Urinary bladder (tissue), 4 donors: ENCODE measurements around the gene MAP2K1. TPM values are rescaled to one million over a fixed set of nuclear protein-coding genes. Genes with fewer than 3 reads are reported as not detected.
"Not testable (repeated sequence)": the region's sequence is repeated elsewhere in the genome, so short reads cannot be mapped to it uniquely, and the experiment has no call there.

Experiments used
- DNase-seq: peaks from one replicate; pipeline ENCODE4 v3.0.0-alpha.2; 2015; ENCODE audit errors: extremely low spot score
- H3K27ac ChIP-seq: one replicate; pipeline ENCODE4 v1.5.1; 2013; ENCODE audit warnings: low read depth, mild to moderate bottlenecking, moderate library complexity
- H3K36me3 ChIP-seq: one replicate; pipeline ENCODE4 v1.6.1; 2013; ENCODE audit warnings: mild to moderate bottlenecking, moderate library complexity; ENCODE audit not compliant: insufficient read depth
- H3K4me1 ChIP-seq: one replicate; pipeline ENCODE4 v1.6.1; 2013; ENCODE audit warnings: mild to moderate bottlenecking, moderate library complexity; ENCODE audit not compliant: insufficient read depth
- H3K4me3 ChIP-seq: one replicate; pipeline ENCODE4 v1.5.1; 2013; ENCODE audit warnings: low read depth, low read length
- WGBS: extraction: QIAGEN DNeasy Blood & Tissue Kit; methylation state at CpG from one replicate; pipeline ENCODE4 v1.1.7; 2013; 5-methylcytosine and 5-hydroxymethylcytosine counted together
- polyA plus RNA-seq: library from polyadenylated mRNA; stranded (reverse); fragments of 200-250 nt; gene quantifications from one replicate; pipeline ENCODE4 v1.2.3, GENCODE V29; 2013
- total RNA-seq: library from RNA; depleted of rRNA; stranded (reverse); fragments of >200 nt; gene quantifications from one replicate; pipeline ENCODE4 v1.2.3, GENCODE V29; 2014
- donor health status: healthy with polysubstance abuse.
- donor health status: healthy.

The MAP2K1 gene
- total and polyA plus RNA-seq, 2 donors, result 17.8 to 44.1 TPM

DNA sequence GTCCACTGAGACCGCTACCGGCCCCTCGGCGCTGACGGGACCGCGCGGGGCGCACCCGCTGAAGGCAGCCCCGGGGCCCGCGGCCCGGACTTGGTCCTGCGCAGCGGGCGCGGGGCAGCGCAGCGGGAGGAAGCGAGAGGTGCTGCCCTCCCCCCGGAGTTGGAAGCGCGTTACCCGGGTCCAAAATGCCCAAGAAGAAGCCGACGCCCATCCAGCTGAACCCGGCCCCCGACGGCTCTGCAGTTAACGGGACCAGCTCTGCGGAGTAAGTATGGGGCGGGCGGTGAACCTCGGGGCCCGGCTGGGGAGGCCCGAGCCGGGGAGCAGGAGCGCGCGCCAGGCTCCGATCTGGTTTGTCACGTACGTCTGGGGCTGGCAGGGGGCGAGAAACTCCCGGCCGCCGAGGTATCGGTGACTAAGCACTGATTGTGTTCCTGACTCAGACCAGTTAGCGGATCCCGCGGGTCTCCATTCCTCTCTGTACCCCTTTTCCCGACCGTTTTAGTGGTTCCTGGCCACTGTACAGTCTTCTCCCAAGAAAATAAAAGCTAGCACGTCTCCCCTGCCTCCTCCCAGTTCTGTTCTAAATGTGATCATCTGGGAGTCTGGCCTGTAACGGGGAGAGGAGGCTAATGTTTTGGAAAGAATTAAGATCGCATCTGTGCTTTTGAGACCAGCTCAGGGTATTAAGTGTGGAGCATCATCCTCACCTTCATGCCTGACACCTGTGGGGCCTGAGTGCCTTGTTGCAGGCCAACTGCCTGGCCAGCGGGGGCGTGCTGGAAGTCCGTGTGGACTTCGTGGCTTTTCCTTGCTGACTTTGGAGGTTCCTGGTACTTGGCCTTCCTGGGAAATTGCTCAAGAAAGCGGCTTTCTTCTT lies 691 bp downstream of the MAP2K1 start:
- Histone ChIP-seq H3K4me3 (peak overlapping the region; percentile 88), H3K36me3 (no peaks in the 10 kb centered on the region), H3K27ac (peak overlapping the region; percentile 84), H3K4me1 (no peaks in the 10 kb centered on the region)
- DNase-seq, result no peak
- under 1% methylated on average over 62 of the region's 62 CpGs for WGBS

DNA sequence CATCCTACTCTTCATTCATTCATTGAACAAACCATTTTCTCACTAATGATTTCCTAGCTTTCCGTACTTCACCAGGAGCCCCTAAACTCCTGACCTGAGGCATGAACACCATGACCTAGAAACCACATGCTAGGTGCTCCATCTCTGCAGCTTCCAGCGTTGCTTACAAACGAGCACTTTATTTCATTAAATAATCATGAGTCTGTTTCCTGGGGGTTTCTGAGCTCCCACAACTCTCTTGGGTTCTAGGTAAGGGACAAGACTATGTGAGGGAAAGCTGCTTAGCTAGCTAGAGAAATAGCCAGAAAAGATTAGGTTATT lies 1.3 kb downstream of the MAP2K1 start:
- H3K36me3 ChIP-seq, result no peaks in the 10 kb centered on the region
- H3K27ac ChIP-seq, result no peak overlapping the region
- H3K4me1 ChIP-seq, result no peaks in the 10 kb centered on the region

DNA sequence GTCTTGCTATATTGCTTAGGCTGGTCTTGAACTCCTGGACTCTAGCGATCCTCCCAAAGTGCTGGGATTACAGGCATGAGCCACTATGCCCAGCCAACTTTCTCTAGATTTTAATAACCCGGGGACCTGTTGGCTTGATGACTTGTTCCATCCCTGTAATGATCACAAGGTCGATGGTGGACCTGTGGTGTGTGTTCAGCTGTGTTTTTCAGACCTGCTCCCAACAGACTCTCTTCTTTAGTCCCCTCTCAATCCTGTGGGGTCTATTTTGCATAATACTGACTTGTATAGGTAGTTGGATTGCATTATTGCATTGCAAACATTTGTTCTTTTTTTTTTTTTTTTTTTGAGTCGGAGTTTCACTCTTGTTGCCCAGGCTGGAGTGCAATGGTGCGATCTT lies 1.9 kb downstream of the MAP2K1 start:
- 91% methylated on average over 5 of the region's 5 CpGs for WGBS
- no peak for DNase-seq
- Histone ChIP-seq H3K36me3 (no peaks in the 10 kb centered on the region), H3K4me1 (no peaks in the 10 kb centered on the region), H3K4me3 (no peak overlapping the region), H3K27ac (no peak overlapping the region)

More for the DNA sequence above, 1.3 kb downstream of the MAP2K1 start:
- 20% methylated on average over 3 of the region's 3 CpGs for WGBS
- peak overlapping the region; percentile 88 for H3K4me3 ChIP-seq
- DNase-seq, result no peak

DNA sequence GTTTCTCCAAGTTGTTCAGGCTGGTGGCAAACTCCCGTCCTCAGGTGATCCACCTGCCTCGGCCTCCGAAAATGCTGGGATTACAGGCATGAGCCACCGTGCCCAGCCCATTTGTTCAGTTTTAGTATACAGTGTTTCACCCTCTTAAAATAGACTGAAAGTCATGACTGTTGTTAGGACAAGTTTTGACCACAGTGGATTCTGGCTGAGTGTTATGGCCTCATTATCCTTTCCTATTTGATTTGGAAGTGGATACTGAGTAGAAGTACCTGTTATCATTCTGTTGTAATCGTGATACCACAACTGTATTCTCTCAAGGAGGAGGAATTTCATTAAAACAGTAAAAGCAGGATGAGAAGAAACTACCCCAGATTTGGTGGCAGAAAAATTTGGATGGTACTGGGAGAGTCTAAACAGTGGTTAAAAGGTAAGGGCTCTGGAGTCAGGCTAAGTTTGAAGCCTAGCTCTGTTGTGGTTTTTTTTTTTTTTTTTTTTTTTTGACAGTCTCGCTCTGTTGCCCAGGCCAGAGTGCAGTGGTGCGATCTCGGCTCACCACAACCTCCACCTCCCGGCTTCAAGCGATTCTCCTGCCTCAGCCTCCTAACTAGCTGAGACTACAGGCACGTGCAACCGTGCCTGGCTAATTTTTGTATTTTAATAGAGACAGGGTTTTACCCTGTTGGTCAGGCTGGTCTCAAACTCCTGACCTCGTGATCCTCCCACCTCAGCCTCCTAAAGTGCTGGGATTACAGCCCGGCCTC lies 2.6 kb downstream of the MAP2K1 start:
- no peaks in the 10 kb centered on the region for H3K4me1 ChIP-seq
- DNase-seq, result no peak
- no peak overlapping the region for H3K4me3 ChIP-seq
- H3K27ac ChIP-seq, result no peak overlapping the region
- 93% methylated on average over 14 of the region's 14 CpGs for WGBS
- no peaks in the 10 kb centered on the region for H3K36me3 ChIP-seq

GRCh38 chr15:66389859-66390381 lies 3.2 kb downstream of the MAP2K1 start:
- H3K27ac ChIP-seq, result no peak overlapping the region
- H3K36me3 ChIP-seq, result no peaks in the 10 kb centered on the region
- no peak for DNase-seq
- no peak overlapping the region for H3K4me3 ChIP-seq
- H3K4me1 ChIP-seq, result no peaks in the 10 kb centered on the region

DNA sequence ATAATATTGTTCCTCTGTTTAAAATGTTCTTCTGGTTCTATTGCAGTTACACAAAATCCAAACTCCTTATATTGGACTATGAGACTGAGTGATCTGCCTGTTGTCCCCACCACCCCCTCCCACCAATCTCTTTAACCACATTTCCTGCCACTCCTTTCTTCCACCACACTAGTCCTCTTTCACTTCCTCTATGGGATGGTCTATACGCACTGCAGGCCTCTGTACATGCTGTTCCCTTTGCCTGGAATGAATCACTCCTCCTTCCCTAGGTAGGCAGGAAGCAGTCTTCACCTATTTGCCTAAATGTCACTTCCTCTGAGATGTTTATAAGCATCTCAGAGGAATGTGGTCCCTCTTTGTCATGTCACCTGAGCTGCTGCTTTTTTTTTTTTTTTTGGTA lies 4.0 kb downstream of the MAP2K1 start:
- Histone ChIP-seq H3K36me3 (no peaks in the 10 kb centered on the region), H3K27ac (no peak overlapping the region), H3K4me1 (no peaks in the 10 kb centered on the region), H3K4me3 (no peak overlapping the region)
- DNase-seq, result no peak
- 77% methylated on average over 1 of the region's 1 CpG for WGBS

- not testable (repeated sequence) for H3K4me1 ChIP-seq, DNase-seq
Measured at GRCh38 chr15:66393037-66393436, 6.3 kb downstream of the MAP2K1 start.

GRCh38 chr15:66394472-66394871 lies 7.8 kb downstream of the MAP2K1 start:
- 96% methylated on average over 1 of the region's 1 CpG for WGBS
- Histone ChIP-seq H3K27ac (no peak overlapping the region), H3K4me1 (no peaks in the 10 kb centered on the region), H3K4me3 (no peak overlapping the region), H3K36me3 (no peaks in the 10 kb centered on the region)
- no peak for DNase-seq

More at GRCh38 chr15:66393037-66393436, 6.3 kb downstream of the MAP2K1 start:
- H3K4me3 ChIP-seq, H3K27ac ChIP-seq, H3K36me3 ChIP-seq: not testable (repeated sequence)
- WGBS, result 100% methylated on average over 1 of the region's 1 CpG

- Histone ChIP-seq H3K36me3 (no peaks in the 10 kb centered on the region), H3K4me3 (no peak overlapping the region), H3K27ac (no peak overlapping the region), H3K4me1 (no peaks in the 10 kb centered on the region)
- no peak for DNase-seq
- WGBS, result 100% methylated on average over 1 of the region's 1 CpG
Measured at GRCh38 chr15:66394915-66395314, 8.2 kb downstream of the MAP2K1 start.

DNA sequence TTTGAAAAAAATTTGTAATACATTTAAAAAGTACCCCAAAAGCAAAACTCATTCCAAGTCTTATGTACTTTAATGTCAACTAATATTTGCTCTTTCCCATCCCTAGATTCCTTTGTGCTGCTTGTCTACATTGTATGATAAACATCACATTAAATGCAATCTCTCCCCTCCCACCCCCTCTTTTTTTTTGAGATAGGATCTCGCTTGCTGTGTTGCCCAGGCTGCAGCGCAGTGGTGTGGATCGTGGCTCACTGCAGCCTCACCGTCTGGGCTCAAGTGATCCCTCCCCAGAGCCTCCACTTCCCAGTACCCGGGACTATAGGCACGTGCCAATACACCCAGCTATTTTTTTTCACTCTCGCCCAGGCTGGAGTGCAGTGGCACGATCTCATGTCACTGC lies 12.6 kb downstream of the MAP2K1 start:
- DNase-seq, result no peak
- Histone ChIP-seq H3K36me3 (no peaks in the 10 kb centered on the region), H3K4me1 (no peaks in the 10 kb centered on the region), H3K4me3 (no peak overlapping the region), H3K27ac (no peak overlapping the region)
- WGBS, result 85% methylated on average over 8 of the region's 8 CpGs

GRCh38 chr15:66400351-66400774 lies 13.7 kb downstream of the MAP2K1 start:
- H3K27ac ChIP-seq, result no peak overlapping the region
- 84% methylated on average over 3 of the region's 3 CpGs for WGBS
- H3K36me3 ChIP-seq, result no peaks in the 10 kb centered on the region
- DNase-seq, result no peak
- H3K4me3 ChIP-seq, result no peak overlapping the region
- H3K4me1 ChIP-seq, result no peaks in the 10 kb centered on the region

DNA sequence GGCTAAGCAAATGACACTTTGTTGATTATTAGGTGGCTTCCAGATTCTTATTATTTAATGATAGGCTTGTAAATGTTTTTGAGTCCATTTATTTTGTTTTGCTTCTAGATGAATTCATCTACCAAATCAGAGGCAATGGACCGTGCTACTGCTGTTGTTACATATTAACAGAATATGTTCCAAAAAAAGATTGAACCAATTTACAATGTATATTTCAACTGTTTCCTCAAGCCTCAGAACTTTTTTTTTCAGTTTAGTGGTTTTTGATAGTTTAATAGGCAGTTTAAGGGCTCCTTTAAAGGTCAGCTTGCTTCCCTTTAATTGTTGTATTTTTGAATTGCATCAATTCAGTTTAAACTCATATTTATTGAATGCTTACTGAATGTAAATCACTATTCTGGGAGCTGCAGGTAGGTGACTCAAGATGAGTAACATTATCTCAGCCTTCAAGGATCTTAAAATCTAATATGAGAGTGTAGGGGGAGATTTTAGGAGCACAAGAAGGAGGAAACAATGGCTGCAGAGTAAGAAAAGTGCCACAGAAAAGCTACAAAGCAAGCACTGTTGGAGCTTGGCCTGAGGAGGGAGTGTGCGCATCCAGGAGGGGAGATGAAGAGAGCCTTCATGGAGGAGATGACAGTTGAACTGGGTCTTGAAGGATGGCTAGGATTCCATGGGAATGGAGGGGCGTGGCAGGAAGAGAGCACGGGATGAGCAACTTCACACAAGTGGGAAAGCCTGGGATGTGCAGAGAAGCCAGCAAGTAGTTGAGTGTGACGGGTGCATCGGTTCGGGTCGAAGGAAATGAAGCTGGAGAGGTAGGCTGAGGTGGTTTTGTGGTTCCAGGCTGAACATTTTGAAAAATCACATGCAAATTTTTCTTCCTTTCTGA lies 14.7 kb downstream of the MAP2K1 start:
- Histone ChIP-seq H3K4me3 (no peak overlapping the region), H3K4me1 (no peaks in the 10 kb centered on the region), H3K27ac (no peak overlapping the region), H3K36me3 (no peaks in the 10 kb centered on the region)
- WGBS, result 89% methylated on average over 8 of the region's 8 CpGs
- no peak for DNase-seq

DNA sequence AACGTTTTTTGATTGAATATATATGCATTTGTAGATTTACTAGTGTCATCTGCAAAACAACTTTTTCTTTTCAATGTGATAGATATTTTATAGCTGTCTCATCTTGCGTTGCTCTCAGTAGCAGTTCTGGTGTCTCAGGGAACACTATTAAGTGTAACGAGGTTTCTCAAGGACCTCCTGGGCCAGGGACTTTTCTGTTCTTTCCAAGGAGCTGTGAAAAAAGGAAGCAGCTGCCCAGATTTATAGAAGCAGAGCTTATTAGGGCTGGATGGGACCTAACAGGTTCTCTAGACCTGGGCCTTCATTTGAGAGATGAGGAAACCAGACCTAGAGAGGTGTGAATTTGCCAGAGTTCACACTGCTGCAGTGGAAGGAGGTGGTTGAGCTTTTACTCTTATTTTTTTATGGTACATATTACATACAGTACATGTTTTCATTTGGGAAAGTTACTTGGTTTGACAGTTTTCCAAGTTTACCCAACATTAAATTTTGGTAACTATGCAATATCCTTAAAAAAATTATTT lies 16.1 kb downstream of the MAP2K1 start:
- H3K27ac ChIP-seq, result no peak overlapping the region
- 86% methylated on average over 3 of the region's 3 CpGs for WGBS

More for the DNA sequence above, 16.1 kb downstream of the MAP2K1 start:
- H3K4me1 ChIP-seq, result no peaks in the 10 kb centered on the region
- DNase-seq, result no peak
- H3K36me3 ChIP-seq, result no peaks in the 10 kb centered on the region
- H3K4me3 ChIP-seq, result no peak overlapping the region
